HUES6 (cell line): ENCODE results near the gene MYO9B.
"Not testable (repeated sequence)": the region's sequence is repeated elsewhere in the genome, so short reads cannot be mapped to it uniquely, and the experiment has no call there.

Source experiments
- H3K27ac ChIP-seq: 2 replicates; pipeline ENCODE4 v1.7.0; 2013; ENCODE audit warnings: low read depth, mild to moderate bottlenecking, low read length, inconsistent platforms
- H3K27me3 ChIP-seq: 2 replicates; pipeline ENCODE4 v1.6.1; 2013; ENCODE audit warnings: low read length; ENCODE audit not compliant: control insufficient read depth, insufficient read depth
- H3K36me3 ChIP-seq: 2 replicates; pipeline ENCODE4 v1.6.1; 2013; ENCODE audit warnings: low read length; ENCODE audit not compliant: control insufficient read depth, insufficient read depth
- H3K4me1 ChIP-seq: 2 replicates; pipeline ENCODE4 v1.6.1; 2013; ENCODE audit warnings: low read length; ENCODE audit not compliant: control insufficient read depth, insufficient read depth
- H3K4me3 ChIP-seq: 2 replicates; pipeline ENCODE4 v1.5.1; 2013; ENCODE audit warnings: low read depth, low read length
- H3K9ac ChIP-seq: one replicate; pipeline ENCODE4 v1.6.1; 2013; ENCODE audit warnings: mild to moderate bottlenecking, low read length
- H3K9me3 ChIP-seq: 2 replicates; pipeline ENCODE4 v1.6.1; 2013; ENCODE audit warnings: low read depth, low read length; ENCODE audit not compliant: control insufficient read depth, insufficient read depth

The MYO9B gene

GRCh38 chr19:17128820-17129219 lies 53.2 kb downstream of the MYO9B start:
- Histone ChIP-seq H3K9ac (no peak overlapping the region), H3K4me3 (no peak overlapping the region), H3K27ac (no peak overlapping the region), H3K4me1 (peaks cover 17% of the 10 kb centered on the region), H3K27me3 (no peaks in the 10 kb centered on the region), H3K9me3 (no peaks in the 10 kb centered on the region), H3K36me3 (no peaks in the 10 kb centered on the region)

DNA sequence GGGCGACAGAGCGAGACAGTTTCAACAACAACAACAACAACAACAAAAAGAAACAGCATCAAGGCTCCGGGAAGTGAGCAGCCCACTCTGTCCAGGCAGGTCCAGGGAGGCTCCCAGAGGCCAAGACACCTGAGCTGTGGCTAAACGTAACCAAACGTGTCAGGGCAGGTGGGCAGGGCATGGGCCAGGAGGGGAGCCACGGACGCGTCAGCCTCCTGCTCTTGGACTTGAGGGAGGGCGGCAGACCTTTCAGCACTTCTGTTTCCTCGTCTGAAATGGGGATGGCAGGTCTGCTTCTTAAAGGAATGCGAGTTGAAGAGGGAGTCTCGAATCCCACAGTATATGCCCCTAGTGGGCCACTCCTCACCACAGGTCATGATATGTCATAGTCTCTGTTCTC lies 53.8 kb downstream of the MYO9B start:
- no peaks in the 10 kb centered on the region for H3K36me3 ChIP-seq
- no peak overlapping the region for H3K27ac ChIP-seq
- H3K4me3 ChIP-seq = no peak overlapping the region
- H3K27me3 ChIP-seq = no peaks in the 10 kb centered on the region
- H3K9me3 ChIP-seq = no peaks in the 10 kb centered on the region
- no peak overlapping the region for H3K9ac ChIP-seq
- H3K4me1 ChIP-seq = peaks cover 17% of the 10 kb centered on the region

GRCh38 chr19:17135001-17135853 lies 59.6 kb downstream of the MYO9B start:
- Histone ChIP-seq H3K27me3 (no peaks in the 10 kb centered on the region), H3K4me1 (peaks cover 26% of the 10 kb centered on the region), H3K27ac (peak overlapping the region; percentile 84), H3K9ac (peak overlapping the region; percentile 79), H3K9me3 (no peaks in the 10 kb centered on the region), H3K4me3 (peak overlapping the region; percentile 38; the same call in 1 of the 2 replicates), H3K36me3 (no peaks in the 10 kb centered on the region)

- Histone ChIP-seq H3K9me3 (no peaks in the 10 kb centered on the region), H3K27me3 (no peaks in the 10 kb centered on the region), H3K36me3 (no peaks in the 10 kb centered on the region), H3K9ac (peak overlapping the region; percentile 79), H3K4me1 (peaks cover 23% of the 10 kb centered on the region), H3K4me3 (peak overlapping the region; percentile 10; the same call in 1 of the 2 replicates), H3K27ac (peak overlapping the region; percentile 84; the same call in 1 of the 2 replicates)
Observed at GRCh38 chr19:17136021-17136420, 60.4 kb downstream of the MYO9B start.

DNA sequence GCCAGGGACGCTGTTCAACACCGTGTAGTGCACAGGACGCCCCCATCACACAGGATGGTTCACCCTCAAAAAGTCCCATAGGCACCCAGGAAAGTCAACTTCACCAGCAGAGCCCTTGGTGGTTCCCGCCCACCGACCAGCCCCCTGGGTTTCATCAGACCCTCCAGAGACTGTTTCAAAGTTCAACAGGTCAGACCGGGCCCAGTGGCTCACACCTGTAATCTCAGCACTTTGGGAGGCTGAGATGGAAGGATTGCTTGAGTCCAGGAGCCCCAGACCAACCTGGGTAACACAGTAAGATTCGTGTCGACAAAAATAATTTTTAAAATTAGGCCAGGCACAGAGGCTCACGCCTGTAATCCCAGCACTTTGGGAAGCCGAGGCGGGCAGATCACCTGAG lies 61.0 kb downstream of the MYO9B start:
- Histone ChIP-seq H3K36me3 (no peaks in the 10 kb centered on the region), H3K4me1 (peaks cover 22% of the 10 kb centered on the region), H3K9ac (peak overlapping the region; percentile 79), H3K27me3 (no peaks in the 10 kb centered on the region), H3K9me3 (no peaks in the 10 kb centered on the region), H3K4me3 (no peak overlapping the region), H3K27ac (peak overlapping the region; percentile 84; the same call in 1 of the 2 replicates)

DNA sequence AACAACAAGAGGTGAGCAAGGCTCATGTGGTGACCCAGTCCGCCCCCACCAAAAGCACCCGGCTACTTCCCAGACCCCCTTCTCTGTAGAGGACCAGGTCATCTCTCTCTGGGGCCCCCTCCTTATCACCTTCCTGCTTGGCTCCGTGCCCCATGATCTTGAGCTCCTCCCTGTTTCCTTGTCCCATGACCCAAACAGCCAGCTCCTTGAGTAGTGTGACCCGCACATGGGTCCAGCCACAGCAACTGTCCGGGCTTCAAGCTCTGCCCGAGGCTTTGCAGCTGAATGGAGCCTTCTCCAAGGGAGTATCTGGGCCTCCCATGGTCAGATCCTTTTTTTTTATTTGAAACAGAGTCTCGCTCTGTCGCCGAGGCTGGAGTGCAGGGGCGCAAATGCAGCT lies 61.8 kb downstream of the MYO9B start:
- no peaks in the 10 kb centered on the region for H3K36me3 ChIP-seq
- H3K4me1 ChIP-seq = peaks cover 22% of the 10 kb centered on the region
- H3K4me3 ChIP-seq = no peak overlapping the region
- peak overlapping the region; percentile 51 for H3K9ac ChIP-seq
- H3K9me3 ChIP-seq = no peaks in the 10 kb centered on the region
- no peaks in the 10 kb centered on the region for H3K27me3 ChIP-seq
- H3K27ac ChIP-seq = peak overlapping the region; percentile 21; the same call in 1 of the 2 replicates

DNA sequence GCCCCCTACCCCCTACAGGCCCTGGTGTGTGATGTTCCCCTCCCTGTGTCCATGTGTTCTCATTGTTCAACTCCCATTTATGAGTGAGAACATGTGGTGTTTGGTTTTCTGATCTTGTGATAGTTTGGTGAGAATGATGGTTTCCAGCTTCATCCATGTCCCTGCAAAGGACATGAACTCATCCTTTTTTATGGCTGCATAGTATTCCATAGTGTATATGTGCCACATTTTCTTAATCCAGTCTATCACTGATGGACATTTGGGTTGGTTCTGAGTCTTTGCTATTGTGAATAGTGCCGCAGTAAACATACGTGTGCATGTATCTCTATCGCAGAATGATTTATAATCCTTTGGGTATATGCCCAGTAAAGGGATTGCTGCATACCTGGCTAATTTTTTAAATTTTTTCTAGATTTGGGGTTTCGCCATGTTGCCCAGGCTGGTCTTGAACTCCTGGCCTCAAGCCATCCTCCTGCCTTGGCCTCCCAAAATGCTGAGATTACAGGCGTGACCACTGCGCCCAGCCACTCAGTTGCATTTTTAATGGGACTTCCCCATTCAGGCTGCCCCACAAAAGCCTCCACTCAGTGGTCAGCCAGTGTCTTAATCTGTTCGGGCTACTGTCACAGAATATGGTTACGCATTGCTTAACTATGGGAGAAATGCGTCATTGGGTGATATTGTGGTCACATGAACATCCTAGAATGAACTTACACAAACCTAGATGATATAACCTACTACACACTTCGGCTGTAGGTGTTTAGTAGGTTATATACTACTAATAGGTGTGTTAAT lies 62.7 kb downstream of the MYO9B start:
- not testable (repeated sequence) for H3K9me3 ChIP-seq, H3K4me3 ChIP-seq, H3K27ac ChIP-seq, H3K36me3 ChIP-seq, H3K9ac ChIP-seq, H3K27me3 ChIP-seq
- H3K4me1 ChIP-seq = peaks cover 22% of the 10 kb centered on the region

DNA sequence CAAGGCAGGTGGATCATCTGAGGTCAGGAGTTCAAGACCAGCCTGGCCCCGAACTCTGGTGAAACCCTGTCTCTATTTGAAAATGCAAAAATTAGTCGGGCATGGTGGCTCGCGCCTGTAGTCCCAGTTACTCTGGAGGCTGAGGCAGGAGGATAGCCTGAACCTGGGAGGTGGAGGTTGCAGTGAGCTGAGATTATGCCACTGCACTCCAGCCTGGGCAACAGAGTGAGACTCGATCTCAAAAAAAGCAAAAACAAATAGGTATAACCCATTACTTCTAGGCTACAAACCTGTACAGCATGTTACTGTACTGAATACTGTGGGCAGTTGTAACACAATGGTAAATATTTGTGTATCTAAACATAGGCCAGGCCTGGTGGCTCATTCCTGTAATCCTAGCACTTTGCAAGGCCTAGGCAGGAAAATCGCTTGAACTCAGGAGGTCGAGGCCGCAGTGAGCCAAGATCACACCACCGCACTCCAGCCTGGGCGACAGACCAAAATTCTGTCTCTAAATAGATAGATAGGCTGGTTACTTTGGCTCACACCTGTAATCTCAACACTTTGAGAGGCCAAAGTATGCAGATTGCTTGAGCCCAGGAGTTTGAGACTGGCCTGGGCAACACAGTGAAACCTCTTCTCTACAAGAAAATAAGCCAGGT lies 63.5 kb downstream of the MYO9B start:
- Histone ChIP-seq H3K36me3 (no peaks in the 10 kb centered on the region), H3K9ac (no peak overlapping the region), H3K27me3 (no peaks in the 10 kb centered on the region), H3K27ac (no peak overlapping the region), H3K9me3 (no peaks in the 10 kb centered on the region), H3K4me3 (no peak overlapping the region), H3K4me1 (peaks cover 22% of the 10 kb centered on the region)

DNA sequence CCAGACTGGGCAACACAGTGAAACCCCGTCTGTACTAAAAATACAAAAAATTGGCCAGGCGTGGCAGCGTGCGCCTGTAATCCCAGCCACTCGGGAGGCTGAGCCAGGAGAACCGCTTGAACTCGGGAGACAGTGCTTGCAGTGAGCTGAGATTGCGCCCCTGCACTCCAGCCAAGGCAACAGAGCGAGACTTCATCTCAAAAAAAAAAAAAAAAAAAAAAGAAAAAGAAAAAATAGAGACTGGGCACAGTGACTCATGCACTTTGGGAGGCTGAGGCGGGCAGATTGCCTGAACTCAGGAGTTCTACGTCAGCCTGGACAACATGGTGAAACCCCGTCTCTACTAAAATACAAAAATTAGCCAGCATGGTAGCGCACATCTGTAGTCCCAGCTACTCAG lies 69.2 kb downstream of the MYO9B start:
- H3K27ac ChIP-seq, H3K4me3 ChIP-seq, H3K9ac ChIP-seq, H3K9me3 ChIP-seq, H3K27me3 ChIP-seq, H3K4me1 ChIP-seq: not testable (repeated sequence)
- peaks cover 27% of the 10 kb centered on the region for H3K36me3 ChIP-seq

DNA sequence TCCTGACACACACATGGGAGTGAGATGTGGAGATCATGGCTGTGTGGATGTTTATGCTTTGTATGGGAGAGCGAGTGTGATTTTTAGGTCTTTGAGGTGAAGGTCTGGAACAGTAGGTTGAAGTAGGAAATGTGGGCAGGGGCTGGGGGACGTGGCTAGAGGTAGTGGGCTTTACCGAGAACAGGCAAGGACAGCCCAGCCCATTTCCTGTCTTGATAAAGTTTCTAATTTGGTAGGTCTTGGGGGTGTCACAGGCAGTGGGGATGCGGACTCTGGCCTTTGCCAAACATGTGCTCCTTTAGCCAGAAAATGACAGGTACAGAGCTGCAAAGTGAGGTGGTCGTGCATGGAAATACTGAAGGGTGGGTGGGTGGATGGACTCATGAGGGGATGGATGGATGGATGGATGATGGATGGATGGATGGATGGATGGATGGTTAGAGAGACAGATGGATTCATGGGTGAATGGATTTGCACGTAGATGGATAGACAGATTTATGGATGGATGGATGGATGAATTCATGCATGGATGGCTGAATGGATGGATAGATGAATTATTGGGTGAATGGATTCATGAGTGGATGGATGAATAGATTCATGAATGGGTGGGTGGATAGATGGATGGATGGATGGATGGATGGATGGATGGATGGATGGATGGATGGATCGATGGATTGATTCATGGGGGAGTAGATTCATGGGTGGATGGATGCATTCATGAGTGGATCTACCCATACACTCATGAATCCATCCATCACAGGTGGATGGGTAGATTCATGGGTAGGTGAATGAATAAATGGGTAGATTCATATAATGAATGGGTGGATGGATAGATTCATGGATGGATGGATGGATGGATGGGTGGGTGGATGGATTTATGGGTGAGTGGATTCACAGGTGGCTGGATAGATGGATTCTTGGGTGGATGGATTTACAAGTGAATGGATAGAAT lies 70.2 kb downstream of the MYO9B start:
- no peak overlapping the region for H3K27ac ChIP-seq
- H3K4me1 ChIP-seq = no peaks in the 10 kb centered on the region
- H3K4me3 ChIP-seq = no peak overlapping the region
- peaks cover 27% of the 10 kb centered on the region for H3K36me3 ChIP-seq
- no peaks in the 10 kb centered on the region for H3K27me3 ChIP-seq
- no peaks in the 10 kb centered on the region for H3K9me3 ChIP-seq
- H3K9ac ChIP-seq = no peak overlapping the region
